T follicular helper cell (primary cell): ENCODE measurements around the gene SPAG17.
"Not testable (repeated sequence)": the region's sequence is repeated elsewhere in the genome, so short reads cannot be mapped to it uniquely, and the experiment has no call there.

Source experiments
- DNase-seq: peaks from one replicate; pipeline ENCODE4 v3.0.0-alpha.2; 2020; ENCODE audit warnings: low read depth

SPAG17 gene

DNA sequence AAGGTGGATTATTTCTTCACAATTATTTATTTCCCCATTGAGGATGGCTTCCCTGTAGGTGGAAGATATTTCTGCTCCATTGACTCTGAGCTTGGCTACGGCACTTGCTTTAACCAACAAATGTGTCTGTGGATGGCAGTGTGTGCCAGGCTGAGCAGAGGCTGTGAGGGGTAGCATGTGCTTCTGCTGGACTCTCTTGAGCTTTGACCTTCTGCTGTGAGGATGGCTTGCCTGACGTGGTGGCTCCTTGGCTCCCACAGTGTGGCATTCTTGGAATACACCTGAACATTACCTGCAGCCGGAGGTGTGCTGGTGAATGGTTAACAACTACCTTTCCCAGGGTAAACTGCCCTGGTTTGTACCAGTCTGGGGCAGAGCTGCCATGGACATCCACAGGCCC, 208.6 kb downstream of the SPAG17 start:
- no peak for DNase-seq

DNA sequence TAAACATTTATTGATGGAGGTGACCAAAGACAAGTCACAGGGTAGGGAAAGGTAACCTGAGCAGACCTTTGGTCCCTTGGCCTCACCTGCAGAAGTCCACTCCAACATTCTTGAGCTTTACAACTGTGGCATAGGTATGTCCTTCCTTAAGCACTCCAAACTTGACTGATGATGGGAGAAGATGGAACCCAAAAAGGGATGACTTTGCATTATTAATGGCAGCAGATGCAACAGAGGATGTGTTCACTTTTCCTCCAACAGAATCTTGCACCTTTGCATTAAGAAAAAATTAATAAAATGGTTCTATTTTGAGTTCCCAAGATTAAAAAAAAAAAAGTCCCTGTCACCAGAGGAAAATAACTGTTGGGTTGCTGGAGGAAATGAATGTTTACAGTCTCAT, 213.3 kb downstream of the SPAG17 start:
- no peak for DNase-seq

DNA sequence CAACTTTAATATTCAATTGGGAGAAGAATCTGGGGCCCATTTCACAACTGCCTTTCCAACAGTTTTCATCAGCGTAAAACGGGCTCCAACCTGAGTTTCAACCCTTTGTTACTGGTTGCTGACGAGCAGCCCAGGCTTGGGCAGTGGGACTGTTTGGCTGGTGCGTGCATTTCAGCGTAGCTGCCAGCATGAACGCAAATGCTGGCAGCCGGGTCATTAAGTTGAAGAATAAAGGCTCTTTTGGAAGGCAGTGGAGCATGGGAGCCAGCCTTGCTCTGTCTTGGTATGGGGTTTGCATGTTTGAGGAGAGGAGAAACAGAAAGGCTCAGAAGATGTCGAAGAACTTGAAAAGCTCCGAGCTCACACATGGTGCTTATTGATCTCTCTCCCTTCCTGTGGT, 214.8 kb downstream of the SPAG17 start:
- DNase-seq: no peak

DNA sequence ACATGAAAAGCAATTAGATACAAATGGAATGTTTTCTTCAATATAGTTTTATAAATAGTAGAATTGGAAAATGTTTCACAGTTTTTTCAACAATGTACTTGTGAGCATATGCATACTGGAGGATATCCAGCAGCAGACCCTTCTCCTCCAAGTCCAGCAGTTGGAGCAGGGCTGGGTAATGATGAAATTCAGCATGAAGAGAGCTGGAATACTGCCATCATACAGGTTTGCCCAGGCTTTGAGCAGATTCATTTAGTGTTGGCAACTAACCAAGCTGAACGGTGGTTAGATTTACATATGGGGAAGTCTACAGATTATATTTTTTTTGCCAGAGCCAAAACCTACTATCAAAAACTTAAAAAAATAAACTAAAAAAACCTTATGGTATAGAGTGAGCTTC, 217.1 kb downstream of the SPAG17 start:
- no peak for DNase-seq

DNA sequence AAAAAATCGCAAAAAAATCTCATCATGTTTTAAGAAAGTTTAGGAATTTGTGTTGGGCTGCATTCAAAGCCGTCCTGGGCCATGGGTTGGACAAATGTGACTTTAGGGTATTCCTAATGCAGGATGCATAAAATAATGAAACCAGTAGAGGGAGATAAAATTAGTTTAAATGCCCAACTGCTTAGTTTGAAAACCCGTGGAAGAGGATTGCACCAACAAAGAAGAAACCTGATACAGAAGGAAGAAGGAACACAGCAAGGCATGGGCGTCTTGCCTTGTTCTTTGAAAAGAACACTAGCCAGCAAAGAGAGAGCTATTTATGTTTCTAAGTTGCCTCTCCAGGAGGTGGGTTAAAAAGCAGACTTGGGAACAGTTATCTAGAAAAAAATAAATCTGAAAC, 217.6 kb downstream of the SPAG17 start:
- DNase-seq: no peak

DNA sequence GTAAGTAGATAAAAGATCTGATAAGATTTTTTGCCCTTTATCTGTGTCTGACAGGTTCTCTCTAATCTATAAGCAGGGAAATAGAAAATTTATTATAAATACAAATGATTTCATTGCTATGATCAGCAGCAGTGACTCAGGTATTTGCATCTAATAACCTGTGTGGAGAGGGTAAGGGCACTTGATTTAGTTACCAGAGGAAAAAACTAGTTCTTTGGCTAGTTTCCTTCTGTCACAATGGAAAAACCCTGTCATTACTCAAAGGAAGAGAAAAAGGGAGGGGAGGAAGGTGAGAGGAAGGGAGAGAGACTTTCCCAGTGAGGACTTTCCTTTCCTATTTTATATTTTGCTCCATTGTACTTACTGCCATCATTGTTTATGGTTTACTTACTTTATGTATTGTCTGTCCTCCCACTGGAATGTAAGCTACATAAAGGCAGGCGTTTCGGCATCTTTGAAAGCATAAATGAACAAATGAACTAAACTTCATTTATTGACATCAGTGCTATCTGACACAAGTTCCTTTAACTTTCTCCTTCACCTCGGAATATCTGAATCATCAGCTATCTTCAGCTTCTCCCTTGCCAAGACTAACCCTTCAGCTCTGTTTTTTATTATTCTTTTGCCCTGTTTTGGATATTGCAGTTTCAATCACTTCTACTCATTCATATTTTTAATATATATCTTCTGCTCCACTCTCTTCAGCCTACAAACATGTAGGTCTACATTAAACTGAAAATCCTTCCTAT, 220.6 kb downstream of the SPAG17 start:
- no peak for DNase-seq

DNA sequence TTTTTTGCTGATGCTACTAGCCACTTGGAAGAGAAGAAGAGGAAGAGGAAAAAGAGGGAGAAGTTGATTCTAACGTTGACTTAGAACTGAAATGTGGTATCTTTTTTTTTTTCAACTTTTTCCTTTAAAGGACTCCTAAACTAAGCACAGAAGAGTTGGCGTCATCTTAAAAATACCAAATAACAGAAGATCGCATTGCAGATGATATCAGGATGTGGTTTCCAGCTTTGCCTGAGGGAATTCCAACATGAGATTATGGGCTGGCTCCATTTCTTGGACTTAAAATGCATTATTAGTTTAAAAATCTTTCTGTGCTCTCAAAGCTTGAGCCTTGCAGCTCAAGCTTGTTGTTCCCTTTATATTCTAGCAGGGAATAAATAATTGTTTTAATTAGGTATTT, 225.7 kb downstream of the SPAG17 start:
- no peak for DNase-seq

DNA sequence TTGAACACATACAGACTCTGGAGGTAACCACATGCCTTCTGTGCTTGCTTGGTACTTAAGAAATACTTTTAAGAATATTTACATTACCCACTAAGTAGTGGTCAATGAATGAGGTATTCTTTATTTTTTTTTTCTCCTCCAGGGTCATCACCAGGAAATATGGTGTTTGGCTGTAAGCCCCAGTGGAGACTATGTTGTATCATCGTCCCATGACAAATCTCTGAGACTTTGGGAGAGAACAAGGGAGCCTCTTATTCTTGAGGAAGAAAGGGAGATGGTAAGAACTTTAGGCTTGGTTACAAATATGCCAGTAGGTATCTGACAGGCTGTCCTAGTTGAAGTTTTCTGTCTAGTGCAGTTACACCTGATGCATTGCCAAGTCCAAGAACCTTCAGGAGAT, 232.6 kb downstream of the SPAG17 start:
- no peak for DNase-seq

DNA sequence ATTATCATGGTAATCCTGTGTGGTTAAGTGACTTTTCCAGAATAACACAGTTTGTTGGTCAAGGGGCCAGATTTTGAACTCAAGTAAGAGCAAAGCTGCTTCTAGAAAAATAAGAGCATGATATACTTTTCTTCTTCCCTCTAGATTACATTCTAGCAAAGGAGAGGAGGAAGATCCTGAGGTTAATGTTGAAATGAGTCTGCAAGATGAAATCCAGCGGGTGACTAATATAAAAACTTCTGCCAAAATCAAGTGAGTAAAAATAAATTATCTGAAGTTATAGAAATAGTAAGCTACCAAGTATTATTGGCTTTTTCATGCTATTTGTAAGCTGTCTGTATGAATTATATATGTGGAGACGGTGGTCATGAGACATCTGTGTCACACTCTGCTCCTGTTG, 242.7 kb downstream of the SPAG17 start:
- DNase-seq: no peak

DNA sequence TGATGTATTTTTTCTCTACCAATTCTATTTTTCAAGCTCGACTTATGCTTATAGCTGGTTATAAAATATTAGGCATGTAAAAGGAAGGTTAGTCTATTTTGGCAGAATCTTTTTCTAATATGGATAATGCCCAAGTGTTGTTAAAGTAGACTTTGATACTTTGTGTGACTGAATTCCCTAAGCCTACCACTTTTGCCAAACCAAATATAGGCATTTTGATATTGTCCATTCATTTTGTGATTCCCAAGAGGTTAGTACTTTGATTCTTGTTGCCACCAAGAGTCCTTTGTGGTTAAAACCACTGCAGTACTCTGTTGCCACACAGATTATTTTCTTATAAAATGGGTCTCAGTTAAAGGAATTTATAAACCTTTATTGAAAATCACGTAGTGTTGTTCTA, 251.3 kb downstream of the SPAG17 start:
- no peak for DNase-seq

DNA sequence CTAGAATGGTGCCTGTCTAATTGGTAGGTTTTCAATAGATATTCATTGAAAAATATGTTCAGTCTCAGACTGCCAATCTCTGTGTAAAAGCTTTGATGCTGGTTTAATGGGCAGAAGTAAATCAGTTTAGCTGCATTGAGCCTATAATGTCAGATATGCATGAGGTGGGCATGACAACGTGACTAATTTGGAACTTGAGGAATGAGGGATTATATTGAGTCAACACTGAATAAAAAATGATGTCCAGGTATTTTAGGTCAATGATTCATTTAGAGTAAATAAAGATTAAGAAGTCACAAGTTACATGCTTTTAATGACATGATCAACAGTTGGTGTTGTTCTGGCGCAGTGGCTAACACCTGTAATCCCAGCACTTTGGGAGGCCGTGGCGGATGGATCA, 252.5 kb downstream of the SPAG17 start:
- DNase-seq: no peak

DNA sequence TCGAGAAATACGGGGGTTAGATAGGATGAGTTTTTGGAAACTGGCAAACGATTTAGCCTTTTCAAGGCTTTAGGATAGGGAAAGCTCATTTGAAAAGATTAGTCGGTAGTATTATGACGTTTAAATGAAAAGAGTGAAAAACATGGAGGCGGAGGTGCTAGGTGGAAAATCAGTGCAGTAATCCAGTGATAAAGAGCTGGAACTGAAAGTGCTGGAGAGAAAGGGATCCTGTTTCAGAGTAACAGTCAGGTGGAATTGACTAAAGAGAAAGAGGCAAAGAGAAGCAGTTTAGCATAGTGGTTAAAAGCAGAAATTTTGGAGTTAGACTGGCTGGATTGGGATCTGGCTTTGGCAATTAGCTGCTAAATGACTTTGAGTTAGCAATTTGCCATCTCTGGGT, 254.5 kb downstream of the SPAG17 start:
- DNase-seq: no peak

DNA sequence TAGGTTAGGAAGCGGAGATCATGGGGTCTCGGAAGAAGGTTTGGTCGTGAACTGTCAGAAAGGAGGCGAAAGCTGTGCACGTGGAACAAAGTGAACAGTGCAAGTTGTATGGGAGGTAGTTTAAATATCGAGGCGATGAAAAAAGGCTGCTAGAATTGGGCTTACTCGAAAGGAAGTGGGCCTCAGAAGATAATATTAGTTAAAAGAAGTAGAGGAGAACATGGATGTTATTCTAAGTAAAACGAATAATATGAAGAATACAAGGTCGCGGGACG, 254.9 kb downstream of the SPAG17 start:
- no peak for DNase-seq

DNA sequence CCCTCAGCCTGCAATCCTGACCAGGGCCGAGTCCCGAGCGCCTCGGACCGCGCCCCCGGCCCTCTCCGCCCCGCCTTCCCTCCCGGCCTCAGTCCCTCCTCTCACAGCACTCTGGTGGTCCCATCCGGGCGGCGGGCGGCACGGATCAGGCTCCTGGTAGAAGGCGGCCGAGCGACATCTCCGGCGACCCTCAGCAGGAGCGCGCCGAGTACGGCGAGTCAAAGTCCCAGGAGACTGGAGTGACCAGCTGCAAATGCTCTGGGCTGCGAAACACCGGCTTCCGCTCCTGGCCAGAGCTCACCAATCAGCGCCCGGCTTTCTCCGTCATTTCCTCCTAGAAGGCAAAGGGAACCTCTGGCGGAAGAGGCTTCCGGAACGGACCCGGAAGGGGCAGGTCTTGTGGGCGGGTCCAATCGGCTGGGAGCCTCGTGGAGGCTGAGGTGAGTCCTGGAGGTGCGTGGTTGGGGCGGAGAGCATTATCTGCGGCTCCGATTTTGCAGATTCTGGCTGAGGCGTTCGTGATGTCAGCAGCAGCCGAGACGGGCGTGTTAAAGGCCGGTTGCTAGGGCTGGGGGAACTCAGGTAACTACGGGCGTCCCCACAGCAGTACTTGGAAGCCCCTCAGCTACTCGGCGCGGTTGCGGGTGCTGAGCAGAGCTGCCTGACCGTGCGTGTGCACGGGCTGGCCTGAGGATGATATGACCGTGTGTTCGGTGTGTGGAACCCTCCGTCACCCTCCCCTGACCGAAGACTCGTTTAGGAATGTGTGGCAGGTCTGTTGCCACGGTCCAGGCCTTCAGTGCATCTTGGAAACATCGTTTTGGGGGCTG, 255.5 kb downstream of the SPAG17 start, which contains the start of the genes GDAP2 and WDR3:
GDAP2 (minus strand) TSS at position 279 of the 830 bp plus-strand sequence. CDS start 9,264 bp downstream, outside the sequence.
WDR3 (plus strand) TSS at position 397 of the 830 bp plus-strand sequence. CDS start 3,581 bp downstream, outside the sequence.
- peak; percentile 93 for DNase-seq

DNA sequence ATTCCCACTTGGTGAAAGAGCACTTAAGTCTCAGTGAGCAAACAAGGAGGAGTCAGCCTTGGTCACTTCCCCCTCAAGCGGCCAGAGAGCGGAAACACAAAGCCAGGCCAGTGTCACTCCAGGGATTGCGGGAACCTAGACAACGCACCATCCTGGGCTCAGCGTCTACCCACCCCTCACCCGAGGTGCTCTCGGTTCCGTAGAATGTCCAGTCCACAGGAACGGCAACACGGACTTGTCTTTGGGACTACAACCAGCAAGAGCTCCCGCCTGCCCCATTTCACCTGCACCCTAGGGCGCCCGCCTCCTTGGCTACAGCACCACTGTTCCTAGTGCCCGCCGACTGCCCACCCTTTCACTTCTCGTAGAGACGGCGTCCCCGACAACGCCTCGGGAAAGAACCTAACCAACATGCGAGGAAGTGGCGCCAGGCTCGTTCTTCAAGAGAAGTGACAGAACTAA, 256.1 kb downstream of the SPAG17 start:
- peak; percentile 29 for DNase-seq

DNA sequence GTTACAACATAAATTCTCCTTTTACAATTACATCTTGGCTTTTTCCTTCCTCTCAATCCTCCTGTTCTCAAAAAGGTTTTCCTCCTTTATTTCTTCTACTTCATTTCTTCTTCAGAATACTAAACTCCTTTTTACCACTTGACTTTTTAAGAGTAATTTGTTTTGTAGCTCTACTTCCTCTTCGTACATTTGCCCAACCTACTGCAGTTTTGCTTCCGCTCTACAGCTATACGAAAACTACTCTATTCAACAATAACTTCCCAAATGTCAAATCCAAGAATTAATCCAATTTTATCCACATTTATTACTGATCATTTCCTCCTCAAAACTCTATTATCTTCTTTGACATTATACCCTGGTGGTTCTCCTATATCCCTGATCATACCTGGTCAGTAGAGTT, 259.0 kb downstream of the SPAG17 start:
- DNase-seq: no peak

DNA sequence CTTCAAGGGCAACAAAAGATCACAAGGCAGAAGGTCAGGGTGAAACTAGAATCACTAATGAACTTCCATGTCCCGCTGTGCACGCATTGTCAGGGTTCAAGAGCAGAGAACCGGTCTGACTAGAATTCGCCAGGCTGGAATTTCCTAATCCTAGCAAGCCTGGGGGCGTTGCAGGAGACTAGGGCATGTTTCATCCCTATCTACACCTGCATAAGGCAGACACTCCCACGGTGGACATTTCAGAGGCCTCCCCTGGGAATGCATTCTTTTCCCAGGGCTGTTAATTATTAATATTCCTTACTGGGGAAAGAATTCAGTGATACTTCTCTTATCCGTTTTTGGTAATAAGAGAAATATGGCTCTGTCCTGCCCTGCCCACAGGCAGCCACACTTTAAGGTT, 262.3 kb downstream of the SPAG17 start:
- not testable (repeated sequence) for DNase-seq

DNA sequence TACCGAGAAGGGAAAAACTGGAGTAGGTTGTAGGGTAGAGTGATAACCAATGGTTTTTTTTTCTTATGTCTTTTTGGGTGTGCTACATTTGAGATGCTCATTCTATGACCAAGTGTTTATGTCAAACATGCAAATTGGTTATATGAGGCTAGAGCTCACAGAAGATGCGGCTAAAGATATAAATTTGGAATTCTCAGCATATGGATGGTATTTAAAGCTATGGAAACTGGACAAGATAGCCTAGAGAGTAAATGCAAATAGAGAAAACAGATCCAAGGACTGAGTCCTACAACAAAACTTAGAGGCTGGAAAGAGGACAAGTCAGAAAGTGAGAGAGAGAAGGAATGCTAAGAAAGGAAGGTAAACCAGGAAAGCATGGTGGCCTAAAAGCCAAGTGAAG, 263.0 kb downstream of the SPAG17 start:
- no peak for DNase-seq

DNA sequence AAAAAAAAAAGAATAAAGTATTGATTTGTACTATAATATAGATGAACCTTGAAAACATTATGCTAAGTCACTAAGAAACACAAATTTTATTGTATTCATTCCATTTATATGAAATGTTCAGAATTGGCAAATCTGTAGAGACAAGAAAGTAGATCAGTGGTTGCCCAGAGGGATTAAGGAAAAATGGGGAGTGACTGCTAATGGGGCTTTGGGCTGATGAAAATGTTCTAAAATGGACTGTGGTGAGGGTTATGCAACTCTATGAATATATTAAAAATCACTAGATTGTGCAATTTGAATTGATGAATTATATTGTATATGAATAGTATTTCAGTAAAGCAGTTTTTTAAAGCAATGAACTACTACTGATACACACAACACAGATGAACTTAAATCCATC, 265.7 kb downstream of the SPAG17 start:
- no peak for DNase-seq

DNA sequence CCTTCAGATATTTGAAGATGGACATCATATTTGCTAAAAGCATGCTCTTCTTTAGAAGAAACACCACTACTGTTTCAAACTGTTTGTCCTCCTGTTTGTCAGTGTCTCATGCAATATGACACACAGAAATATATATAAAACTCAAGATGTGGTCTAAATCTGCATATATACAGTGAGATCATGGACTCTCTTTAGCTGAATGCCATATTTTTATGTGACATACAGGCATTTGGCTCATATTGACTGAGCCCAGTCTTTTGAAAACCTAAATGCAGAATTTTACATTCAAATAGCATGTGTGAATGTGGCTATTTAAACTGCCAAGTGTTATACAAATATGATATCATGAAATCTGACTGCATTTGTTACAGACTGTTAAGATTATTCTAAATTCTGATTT, 274.0 kb downstream of the SPAG17 start:
- no peak for DNase-seq

DNA sequence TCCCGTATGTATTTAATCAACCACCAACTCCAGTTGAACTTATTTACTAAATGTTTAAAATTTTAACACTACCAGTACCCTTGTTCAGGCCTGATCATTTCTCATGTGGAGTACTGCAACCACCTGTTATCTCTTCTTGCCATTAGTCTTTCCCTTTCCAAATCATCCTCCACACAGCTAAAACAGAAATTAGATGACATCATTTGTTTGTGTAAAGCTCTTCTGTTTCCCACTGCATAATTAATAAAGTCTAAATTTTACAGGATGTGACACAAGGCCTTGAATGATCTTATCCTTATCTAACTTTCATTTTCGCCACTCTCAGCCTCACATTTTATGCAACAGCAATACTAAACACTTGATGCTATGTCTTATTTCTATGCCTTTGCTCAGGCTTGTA, 280.0 kb downstream of the SPAG17 start:
- DNase-seq: no peak

DNA sequence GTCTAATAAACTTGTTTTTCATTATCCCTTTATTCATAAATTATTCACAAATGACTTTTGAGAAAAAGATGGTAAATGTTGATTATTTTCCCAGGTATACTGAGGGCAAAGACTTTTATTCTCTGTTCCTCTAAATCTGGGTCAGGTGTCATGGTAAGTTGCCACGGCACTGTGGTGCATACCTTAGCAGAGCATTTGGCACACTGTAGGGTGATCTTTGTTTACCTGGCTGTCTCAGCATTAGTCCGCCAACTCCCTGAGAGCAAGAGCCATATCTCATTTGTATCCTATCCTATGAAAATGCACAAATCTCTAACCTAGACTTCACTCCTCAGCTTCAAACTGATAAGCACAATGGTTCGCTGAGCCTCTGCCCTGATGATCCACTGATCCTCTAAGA, 280.5 kb downstream of the SPAG17 start:
- DNase-seq: no peak
